Common myeloid progenitor, CD34-positive (primary cell): ENCODE measurements around the gene SMPDL3B.

ENCODE experiments used
- CTCF ChIA-PET: fragments of 350-600 bp; sonication (Branson Sonifier 250); formaldehyde crosslinking; loops from one replicate; lab custom pipeline; 2021; ENCODE audit warnings: antibody characterized with exemption; lab: Charles Lee
- POLR2A ChIA-PET: fragments of 350-600 bp; sonication (Branson Sonifier 250); formaldehyde crosslinking; loops from one replicate; lab custom pipeline; 2021; ENCODE audit warnings: antibody characterized with exemption; lab: Charles Lee
- DNase-seq, 3 donors: peaks; one replicate each; pipeline versions ENCODE4 v3.0.0 to v3.0.0-alpha.2; 2013
- H3K27ac ChIP-seq, 2 experiments: 1 replicate in 1 of 2; 2 replicates in 1 of 2; pipeline ENCODE4 v1.7.0; 2013; ENCODE audit warnings: inconsistent platforms in 2 of 2, low read length in 2 of 2, mild to moderate bottlenecking in 2 of 2, low read depth in 1 of 2, moderate library complexity in 1 of 2; ENCODE audit not compliant: severe bottlenecking in 2 of 2, insufficient read depth in 1 of 2, poor library complexity in 1 of 2
- H3K27me3 ChIP-seq, 5 experiments: replicated peaks in 2 of 5; 1 replicate in 3 of 5; 2 replicates in 2 of 5; pipeline versions ENCODE4 v1.6.1 to v1.7.0; 2013; ENCODE audit warnings: low read length in 4 of 5, mild to moderate bottlenecking in 2 of 5, moderate library complexity in 2 of 5, inconsistent platforms in 1 of 5; ENCODE audit not compliant: insufficient read depth in 5 of 5, control insufficient read depth in 4 of 5
- H3K36me3 ChIP-seq, 4 experiments: 1 replicate in 2 of 4; 2 replicates in 2 of 4; pipeline versions ENCODE4 v1.6.1 to v1.7.0; 2013; ENCODE audit warnings: low read length in 3 of 4, control low read depth in 1 of 4, mild to moderate bottlenecking in 1 of 4; ENCODE audit not compliant: control insufficient read depth in 4 of 4, insufficient read depth in 4 of 4
- H3K4me1 ChIP-seq, 4 experiments: 1 replicate in 3 of 4; 2 replicates in 1 of 4; pipeline versions ENCODE4 v1.6.1 to v1.7.1; 2013; ENCODE audit warnings: low read length in 3 of 4, mild to moderate bottlenecking in 3 of 4, control low read depth in 1 of 4, inconsistent platforms in 1 of 4, moderate library complexity in 1 of 4; ENCODE audit not compliant: control insufficient read depth in 4 of 4, insufficient read depth in 4 of 4; ENCODE audit errors: control extremely low read depth in 1 of 4
- H3K4me3 ChIP-seq, 7 experiments: 1 replicate in 4 of 7; 2 replicates in 3 of 7; pipeline versions ENCODE4 v1.5.1 to v1.7.0; 2013; ENCODE audit warnings: mild to moderate bottlenecking in 7 of 7, low read length in 6 of 7, moderate library complexity in 6 of 7, inconsistent platforms in 2 of 7, low read depth in 2 of 7, control low read depth in 1 of 7; ENCODE audit not compliant: insufficient read depth in 4 of 7, control insufficient read depth in 1 of 7; ENCODE audit errors: extremely low read depth in 1 of 7
- H3K9me3 ChIP-seq, 5 experiments: 1 replicate in 4 of 5; 2 replicates in 1 of 5; pipeline versions ENCODE4 v1.6.1 to v1.7.1; 2013; ENCODE audit warnings: low read length in 4 of 5, mild to moderate bottlenecking in 2 of 5, inconsistent platforms in 1 of 5, low read depth in 1 of 5, moderate library complexity in 1 of 5; ENCODE audit not compliant: control insufficient read depth in 4 of 5, insufficient read depth in 2 of 5; ENCODE audit errors: control extremely low read depth in 1 of 5
- WGBS: methylation state at CpG from one replicate; pipeline ENCODE4 v1.1.5; 2013; ENCODE audit not compliant: insufficient coverage; 5-methylcytosine and 5-hydroxymethylcytosine counted together

Gene SMPDL3B

DNA sequence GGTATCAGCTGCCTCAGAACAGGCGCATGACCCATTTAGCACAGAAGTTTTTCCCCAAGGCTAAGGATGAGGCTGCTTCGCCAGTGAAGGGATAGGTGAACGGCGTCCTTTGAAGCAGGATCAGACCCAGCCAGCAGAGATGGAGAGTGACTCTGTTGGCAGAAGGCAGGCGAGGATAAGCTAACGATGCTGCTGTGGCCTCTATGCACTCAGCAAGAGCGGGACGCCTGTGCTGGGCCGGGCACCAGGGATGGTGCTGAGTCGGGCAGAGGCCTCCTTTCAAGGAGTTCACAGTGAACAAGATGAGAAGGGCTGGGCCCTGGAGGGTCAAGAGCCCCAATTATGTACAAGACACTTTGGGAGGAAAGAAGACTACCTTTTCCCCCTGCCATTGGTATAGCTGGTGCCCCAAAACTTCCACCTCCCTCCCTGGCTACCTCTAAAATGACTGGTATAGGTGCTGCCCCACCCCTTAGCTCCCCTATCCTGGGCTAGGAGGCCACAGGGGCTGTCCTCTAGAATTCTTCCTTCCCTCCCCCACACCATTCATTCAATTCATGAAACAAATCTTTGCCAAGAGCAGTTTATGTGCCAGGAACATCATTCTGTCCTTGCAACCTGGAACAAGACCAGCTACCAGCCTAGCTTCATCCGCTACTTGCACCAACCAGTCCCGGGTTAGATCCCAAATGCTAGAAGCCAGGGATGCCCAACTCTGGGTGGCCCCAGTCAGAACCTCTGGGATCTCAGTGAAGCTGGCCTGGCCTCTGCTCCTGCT lies 32.5 kb downstream of the SMPDL3B start:
- peaks cover 2 to 61% (median 46%) of the 10 kb centered on the region in 4 experiments for H3K36me3 ChIP-seq
- no peak for DNase-seq
- H3K4me1 ChIP-seq: peaks cover 0 to 10% (median under 1%) of the 10 kb centered on the region in 4 experiments
- no peak overlapping the region for H3K27ac ChIP-seq
- ChIA-PET CTCF (interaction anchor here (0.6 to 1.2 kb wide), 2 partner anchors 15 to 141 kb away, joined by 3 read pairs; no protein-coding TSS in a partner anchor), POLR2A (no interaction called here)
- H3K4me3 ChIP-seq: no peak overlapping the region
- H3K9me3 ChIP-seq: no peaks in the 10 kb centered on the region
- 99% methylated on average over 12 of the region's 12 CpGs for WGBS
- no peaks in the 10 kb centered on the region for H3K27me3 ChIP-seq

DNA sequence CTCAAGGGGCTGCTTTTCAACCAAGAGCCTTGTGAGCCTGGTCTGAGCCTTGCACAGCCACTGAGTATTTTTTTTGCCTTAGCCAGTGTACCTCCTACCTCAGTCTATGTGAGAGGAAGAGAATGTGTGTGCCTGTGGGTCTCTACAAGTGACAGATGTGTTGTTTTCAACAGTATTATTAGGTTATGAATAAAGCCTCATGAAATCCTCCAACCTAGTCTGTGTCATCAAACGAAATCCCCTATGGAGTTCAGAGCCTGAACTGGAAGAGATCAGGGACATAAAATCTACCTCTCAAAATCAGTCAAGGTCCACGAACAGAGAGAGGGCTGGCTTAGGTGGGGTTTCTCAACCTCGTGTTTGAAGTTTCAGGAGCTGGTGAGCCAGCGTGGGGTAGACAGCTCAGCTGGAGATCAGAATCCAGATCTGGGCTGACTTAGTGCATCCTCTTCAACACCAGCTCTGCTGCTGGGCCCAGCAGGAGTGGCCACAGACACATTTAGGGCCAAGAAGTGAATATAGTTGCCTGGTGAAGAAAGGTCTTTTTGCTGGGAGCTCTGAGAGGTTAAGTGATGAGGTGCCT lies 33.2 kb downstream of the SMPDL3B start:
- ChIA-PET CTCF (no interaction called here), POLR2A (no interaction called here)
- Histone ChIP-seq H3K4me3 (no peak overlapping the region), H3K36me3 (peaks cover 4 to 66% (median 50%) of the 10 kb centered on the region in 4 experiments), H3K27ac (no peak overlapping the region), H3K27me3 (no peaks in the 10 kb centered on the region), H3K4me1 (peaks cover 0 to 10% (median under 1%) of the 10 kb centered on the region in 4 experiments), H3K9me3 (no peaks in the 10 kb centered on the region)
- WGBS: 97% methylated on average over 4 of the region's 4 CpGs
- no peak for DNase-seq

DNA sequence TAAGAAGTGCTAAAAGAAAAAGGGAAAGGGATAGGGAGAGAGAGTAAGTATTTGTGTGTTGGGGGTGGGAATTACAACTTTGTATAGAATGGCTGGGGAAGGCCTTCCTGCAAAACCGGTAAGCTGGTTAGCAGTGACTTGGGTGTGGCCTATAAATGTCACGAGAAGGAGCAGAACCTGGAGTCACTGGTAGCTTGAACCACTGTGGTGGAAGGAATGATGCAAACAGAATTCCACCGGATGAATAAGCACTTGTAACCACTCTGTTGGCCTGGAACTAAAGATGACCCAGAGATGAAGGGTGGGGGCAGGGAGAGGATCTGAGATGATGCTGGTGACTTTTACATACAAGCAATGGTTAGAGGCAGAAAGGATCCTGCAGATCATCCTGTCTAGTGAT lies 33.9 kb downstream of the SMPDL3B start:
- no peak for DNase-seq
- ChIA-PET CTCF (no interaction called here), POLR2A (no interaction called here)
- peaks cover 0 to 8% (median under 1%) of the 10 kb centered on the region in 4 experiments for H3K4me1 ChIP-seq
- 91% methylated on average over 3 of the region's 3 CpGs for WGBS
- peaks cover 4 to 67% (median 50%) of the 10 kb centered on the region in 4 experiments for H3K36me3 ChIP-seq
- H3K9me3 ChIP-seq: no peaks in the 10 kb centered on the region
- no peak overlapping the region for H3K4me3 ChIP-seq
- H3K27ac ChIP-seq: no peak overlapping the region
- H3K27me3 ChIP-seq: no peaks in the 10 kb centered on the region

DNA sequence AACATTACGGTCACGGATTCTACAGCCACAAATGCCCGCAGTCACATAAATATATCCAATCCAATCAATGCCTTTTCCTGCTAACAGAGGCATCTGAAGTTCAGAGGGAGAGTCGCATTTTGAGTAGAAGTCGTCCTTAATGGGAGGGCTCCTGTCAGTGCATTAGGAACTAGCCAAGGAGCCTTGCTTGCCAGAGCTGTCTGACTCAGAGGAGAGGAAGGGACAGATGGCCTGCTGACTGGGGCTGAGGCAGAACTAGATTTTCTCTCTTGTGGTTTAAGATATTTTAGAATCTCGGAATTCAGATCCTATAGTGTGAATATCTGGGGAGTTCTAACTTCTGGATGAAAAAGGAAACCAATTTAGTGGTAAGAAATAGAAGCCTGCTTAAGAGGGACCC lies 35.6 kb downstream of the SMPDL3B start:
- no peak overlapping the region for H3K27ac ChIP-seq
- H3K9me3 ChIP-seq: no peaks in the 10 kb centered on the region
- ChIA-PET POLR2A (no interaction called here), CTCF (interaction anchor here (1.0 to 5.8 kb wide), 2 partner anchors 9 to 113 kb away, joined by 3 to 40 read pairs; partner anchors contain the start of gene XKR8)
- no peak for DNase-seq
- H3K4me1 ChIP-seq: peaks cover 0 to 1% (median 0%) of the 10 kb centered on the region in 4 experiments
- H3K4me3 ChIP-seq: no peak overlapping the region
- WGBS: 94% methylated on average over 2 of the region's 6 CpGs
- peaks cover 4 to 66% (median 44%) of the 10 kb centered on the region in 4 experiments for H3K36me3 ChIP-seq
- H3K27me3 ChIP-seq: no peaks in the 10 kb centered on the region

DNA sequence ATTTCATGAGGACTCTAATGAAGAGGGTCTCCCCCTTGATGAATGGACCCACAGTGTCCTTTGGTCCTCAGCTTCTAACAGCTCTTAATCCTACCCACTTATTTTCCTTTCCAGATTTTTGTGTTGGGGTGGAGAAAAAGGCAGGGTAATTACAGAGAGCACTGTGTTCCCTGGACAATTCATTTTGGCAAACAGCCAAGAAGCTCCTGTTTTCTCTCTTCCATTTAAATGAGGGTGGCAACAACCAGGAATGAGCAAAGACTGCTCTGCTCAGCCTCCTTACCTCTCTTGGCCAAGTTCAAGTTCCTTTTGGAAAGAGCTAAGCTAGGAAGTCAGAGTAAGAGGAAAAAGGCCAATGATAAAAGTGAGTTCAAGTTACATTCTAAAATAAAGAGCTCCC lies 36.9 kb downstream of the SMPDL3B start:
- Histone ChIP-seq H3K27ac (no peak overlapping the region), H3K36me3 (peaks cover 4 to 61% (median 40%) of the 10 kb centered on the region in 4 experiments), H3K9me3 (no peaks in the 10 kb centered on the region), H3K27me3 (no peaks in the 10 kb centered on the region), H3K4me3 (no peak overlapping the region), H3K4me1 (peaks cover 0 to 1% (median 0%) of the 10 kb centered on the region in 4 experiments)
- ChIA-PET CTCF (interaction anchor here (0.8 to 5.8 kb wide), 5 partner anchors 9 to 31 kb away, joined by 3 to 40 read pairs (median 5); partner anchors contain the start of gene XKR8), POLR2A (no interaction called here)
- no peak for DNase-seq

DNA sequence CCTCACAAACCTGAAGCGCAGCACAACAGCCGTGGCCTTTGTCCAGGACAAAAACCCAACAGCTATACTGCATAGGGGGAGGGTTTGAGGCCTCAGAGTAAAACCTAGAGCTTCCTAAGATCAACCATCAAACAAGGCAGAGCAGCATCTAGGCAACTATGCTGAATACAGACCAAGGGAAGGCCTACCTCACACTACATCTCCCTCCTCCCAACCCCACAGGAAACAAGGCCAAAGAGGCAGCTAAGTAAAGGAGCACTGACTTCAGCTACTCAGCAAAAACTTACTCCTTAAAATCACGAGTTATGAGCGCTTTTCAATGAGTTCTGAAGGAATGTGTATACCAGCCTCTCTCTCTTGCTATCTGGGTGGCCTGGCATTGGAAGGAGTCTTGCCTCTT lies 37.3 kb downstream of the SMPDL3B start:
- no peak overlapping the region for H3K4me3 ChIP-seq
- H3K36me3 ChIP-seq: peaks cover 2 to 59% (median 37%) of the 10 kb centered on the region in 4 experiments
- H3K27me3 ChIP-seq: no peaks in the 10 kb centered on the region
- peaks cover 0 to 1% (median 0%) of the 10 kb centered on the region in 4 experiments for H3K4me1 ChIP-seq
- CTCF ChIA-PET: interaction anchor here (0.8 to 5.8 kb wide), 5 partner anchors 8 to 32 kb away, joined by 3 to 40 read pairs (median 5); partner anchors contain the start of gene XKR8
- POLR2A ChIA-PET: no interaction called here
- no peak overlapping the region for H3K27ac ChIP-seq
- DNase-seq: no peak
- WGBS: 98% methylated on average over 4 of the region's 4 CpGs
- no peaks in the 10 kb centered on the region for H3K9me3 ChIP-seq
